ENCODE data around the gene KIAA0825. TPM values are rescaled to one million over a fixed set of nuclear protein-coding genes. Genes with fewer than 3 reads are reported as not detected.
A peak's percentile ranks its signal among the peaks of the same experiment; 100 is the strongest.
"Not testable (repeated sequence)": the region's sequence is repeated elsewhere in the genome, so short reads cannot be mapped to it uniquely, and the experiment has no call there.

Gene KIAA0825
- total RNA-seq, 1 donor from 2014 or later: 0.92 TPM

GRCh38 chr5:94577466-94578245 lies 40.7 kb downstream of the KIAA0825 start:
- TF ChIP-seq, protein P1, sequence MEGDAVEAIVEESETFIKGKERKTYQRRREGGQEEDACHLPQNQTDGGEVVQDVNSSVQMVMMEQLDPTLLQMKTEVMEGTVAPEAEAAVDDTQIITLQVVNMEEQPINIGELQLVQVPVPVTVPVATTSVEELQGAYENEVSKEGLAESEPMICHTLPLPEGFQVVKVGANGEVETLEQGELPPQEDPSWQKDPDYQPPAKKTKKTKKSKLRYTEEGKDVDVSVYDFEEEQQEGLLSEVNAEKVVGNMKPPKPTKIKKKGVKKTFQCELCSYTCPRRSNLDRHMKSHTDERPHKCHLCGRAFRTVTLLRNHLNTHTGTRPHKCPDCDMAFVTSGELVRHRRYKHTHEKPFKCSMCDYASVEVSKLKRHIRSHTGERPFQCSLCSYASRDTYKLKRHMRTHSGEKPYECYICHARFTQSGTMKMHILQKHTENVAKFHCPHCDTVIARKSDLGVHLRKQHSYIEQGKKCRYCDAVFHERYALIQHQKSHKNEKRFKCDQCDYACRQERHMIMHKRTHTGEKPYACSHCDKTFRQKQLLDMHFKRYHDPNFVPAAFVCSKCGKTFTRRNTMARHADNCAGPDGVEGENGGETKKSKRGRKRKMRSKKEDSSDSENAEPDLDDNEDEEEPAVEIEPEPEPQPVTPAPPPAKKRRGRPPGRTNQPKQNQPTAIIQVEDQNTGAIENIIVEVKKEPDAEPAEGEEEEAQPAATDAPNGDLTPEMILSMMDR (conservative IDR thresholded peaks at IDR 0.05; ENCODE audit: low read depth, low read length): no peak
- DNase-seq (ENCODE audit: low read depth): no peak
- no peak overlapping the region for H3K4me3 ChIP-seq (ENCODE audit: low read depth, low read length)

GRCh38 chr5:94575196-94575595 lies 43.2 kb downstream of the KIAA0825 start:
- DNase-seq (ENCODE audit: low read depth): no peak
- H3K4me3 ChIP-seq (ENCODE audit: low read depth, low read length): no peak overlapping the region

GRCh38 chr5:94573349-94573748 lies 45.1 kb downstream of the KIAA0825 start:
- not testable (repeated sequence) for H3K4me3 ChIP-seq (ENCODE audit: low read depth, low read length); DNase-seq (ENCODE audit: low read depth)

More at GRCh38 chr5:94575196-94575595, 43.2 kb downstream of the KIAA0825 start:
- TF ChIP-seq, protein P1 (conservative IDR thresholded peaks at IDR 0.05; ENCODE audit: low read depth, low read length): no peak

- no peak for DNase-seq (ENCODE audit: low read depth)
- TF ChIP-seq, protein P1 (conservative IDR thresholded peaks at IDR 0.05; ENCODE audit: low read depth, low read length): no peak
- no peak overlapping the region for H3K4me3 ChIP-seq (ENCODE audit: low read depth, low read length)
Observed at GRCh38 chr5:94571415-94571814, 47.0 kb downstream of the KIAA0825 start.

- H3K4me3 ChIP-seq (ENCODE audit: low read depth, low read length): no peak overlapping the region
- TF ChIP-seq, protein P1 (conservative IDR thresholded peaks at IDR 0.05; ENCODE audit: low read depth, low read length): no peak
- no peak for DNase-seq (ENCODE audit: low read depth)
Observed at GRCh38 chr5:94564812-94565211, 53.6 kb downstream of the KIAA0825 start.

- peak; percentile 33 for DNase-seq (ENCODE audit: low read depth)
- TF ChIP-seq, protein P1 (conservative IDR thresholded peaks at IDR 0.05; ENCODE audit: low read depth, low read length): no peak
- no peak overlapping the region for H3K4me3 ChIP-seq (ENCODE audit: low read depth, low read length)
Observed at GRCh38 chr5:94562327-94562971, 56.0 kb downstream of the KIAA0825 start.

GRCh38 chr5:94558028-94558427 lies 60.4 kb downstream of the KIAA0825 start:
- H3K4me3 ChIP-seq (ENCODE audit: low read depth, low read length): no peak overlapping the region
- TF ChIP-seq, protein P1 (conservative IDR thresholded peaks at IDR 0.05; ENCODE audit: low read depth, low read length): no peak
- no peak for DNase-seq (ENCODE audit: low read depth)

Measured in epithelial cell of proximal tubule (primary cell).